Measurements from ENCODE around the gene YPEL2.

GRCh38 chr17:59327121-59327980 lies 4.1 kb upstream of the YPEL2 start:
- TF ChIP-seq CTCF (IDR thresholded peaks at IDR 0.05; ENCODE audit: insufficient read depth, low read depth, low read length) (no peak), EZH2 (IDR thresholded peaks at IDR 0.05; ENCODE audit: insufficient read depth, low read length) (no peak)

All from astrocyte (in vitro differentiated cells and primary cell).